ENCODE measurements around the gene RAB22A. TPM values are rescaled to one million over a fixed set of nuclear protein-coding genes. Genes with fewer than 3 reads are reported as not detected.
A peak's percentile ranks its signal among the peaks of the same experiment; 100 is the strongest.

The RAB22A gene
- total and polyA plus RNA-seq, 2 of the 4 experiments (the other 2 are of a cell fraction), result 8.2 to 8.4 TPM

DNA sequence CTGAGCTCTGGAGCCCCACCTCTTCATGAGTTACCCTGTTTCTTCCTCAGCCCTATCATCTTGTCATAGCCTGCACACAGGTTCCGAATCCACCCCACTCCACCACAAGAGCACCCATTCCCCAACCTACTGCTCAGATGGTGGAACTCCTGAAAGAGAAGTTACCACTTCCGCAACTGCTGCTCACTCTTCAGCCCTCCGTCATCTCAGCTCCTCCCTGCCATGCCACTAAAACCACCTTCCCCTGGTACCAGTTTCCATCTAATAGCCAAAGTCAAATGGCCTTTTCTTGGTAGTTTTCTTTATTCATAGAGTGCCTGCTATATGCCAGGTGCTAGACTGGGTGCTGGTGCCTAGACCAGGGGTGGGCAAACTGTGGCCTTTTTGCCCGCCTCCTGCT is 3.9 kb downstream of the RAB22A start:
- H2BK5ac ChIP-seq (ENCODE audit: low read depth, low read length, poor library complexity, severe bottlenecking), result no peak overlapping the region
- no peaks in the 10 kb centered on the region for H3K27me3 ChIP-seq (ENCODE audit: control insufficient read depth, insufficient read depth, low read length)
- no peak for DNase-seq
- no peak overlapping the region for H4K5ac ChIP-seq (ENCODE audit: low read depth, low read length)
- in situ Hi-C loops (cut with MboI; ENCODE audit: low sequenced_read_pairs), result no loop called here
- no peak overlapping the region for H2AK5ac ChIP-seq (ENCODE audit: low read depth, low read length)
- H3K27ac ChIP-seq (ENCODE audit: insufficient read depth, low read length), result no peak overlapping the region
- no peak overlapping the region for H3K4me3 ChIP-seq (ENCODE audit: insufficient read depth, low read depth, low read length)
- H3K36me3 ChIP-seq (ENCODE audit: control insufficient read depth, insufficient read depth, low read length), result peaks cover 39% of the 10 kb centered on the region
- H3K14ac ChIP-seq (replicated peaks; ENCODE audit: low read depth, low read length), result no peak overlapping the region
- H3K9ac ChIP-seq (ENCODE audit: low read depth, low read length), result no peak overlapping the region
- H3K23ac ChIP-seq (ENCODE audit: low read depth, low read length), result no peak overlapping the region
- intact Hi-C loops (cut with micrococcal nuclease), result loop anchor here (10.0 kb wide), 1 partner anchor 341 kb away; the partner anchor contains the start of gene STX16
- H3K56ac ChIP-seq (ENCODE audit: extremely low read depth, insufficient read depth, low read length), result no peak overlapping the region
- H2AK9ac ChIP-seq (replicated peaks; ENCODE audit: low read depth, low read length, poor library complexity), result peak overlapping the region; percentile 13
- ChIA-PET POLR2A (ENCODE audit: unreplicated experiment) (interaction anchor here (0.7 kb wide), 1 partner anchor 11 kb away, joined by 3 read pairs; no protein-coding TSS in a partner anchor), CTCF (no interaction called here)
- no peak overlapping the region for H2AFZ ChIP-seq (replicated peaks; ENCODE audit: low read length, poor library complexity)
- ATAC-seq (ENCODE audit: low read depth), result no peak
- no peak overlapping the region for H3K18ac ChIP-seq (ENCODE audit: low read depth, low read length)
- dilution Hi-C loops (cut with HindIII; ENCODE audit: low sequenced_read_pairs, unreplicated experiment), result no loop called here
- H4K20me1 ChIP-seq (ENCODE audit: insufficient read depth, low read length), result peaks cover 23% of the 10 kb centered on the region
- H3K9me1 ChIP-seq (ENCODE audit: insufficient read depth, low read length), result peaks cover 26% of the 10 kb centered on the region
- WGBS, 2 experiments (ENCODE audit: extremely low coverage in 2 of 2, insufficient read length in 1 of 2), result no CpG with 5 or more reads among the region's 4 CpGs
- H4K8ac ChIP-seq (ENCODE audit: low read depth in 2 of 2, low read length in 2 of 2), result no peak overlapping the region
- TF ChIP-seq SMC3 (IDR thresholded peaks at IDR 0.05; ENCODE audit: low read depth, low read length) (no peak), FOS (IDR thresholded peaks at IDR 0.05; ENCODE audit: low read depth, low read length) (no peak), MXI1 (IDR thresholded peaks at IDR 0.05; ENCODE audit: borderline replicate concordance, low read depth, low read length) (no peak), MAZ (IDR thresholded peaks at IDR 0.05; ENCODE audit: borderline replicate concordance, low read depth, low read length) (no peak), NFE2L2 (IDR thresholded peaks at IDR 0.05; ENCODE audit: low read depth, low read length) (no peak), MAFK (IDR thresholded peaks at IDR 0.05; ENCODE audit: low read depth, low read length) (no peak), RAD21 (IDR thresholded peaks at IDR 0.05; ENCODE audit: low read length) (no peak), CEBPB (IDR thresholded peaks at IDR 0.05; ENCODE audit: low read depth, low read length) (no peak), POLR2A (IDR thresholded peaks at IDR 0.05; ENCODE audit: low read depth, low read length) (no peak), BHLHE40 (IDR thresholded peaks at IDR 0.05; ENCODE audit: low read depth, low read length) (no peak), CHD1 (IDR thresholded peaks at IDR 0.05; ENCODE audit: low read depth, low read length) (no peak), RCOR1 (IDR thresholded peaks at IDR 0.05; ENCODE audit: insufficient replicate concordance, low read length) (no peak), RFX5 (IDR thresholded peaks at IDR 0.05; ENCODE audit: low read depth, low read length) (no peak)
- TF ChIP-seq, protein P1, sequence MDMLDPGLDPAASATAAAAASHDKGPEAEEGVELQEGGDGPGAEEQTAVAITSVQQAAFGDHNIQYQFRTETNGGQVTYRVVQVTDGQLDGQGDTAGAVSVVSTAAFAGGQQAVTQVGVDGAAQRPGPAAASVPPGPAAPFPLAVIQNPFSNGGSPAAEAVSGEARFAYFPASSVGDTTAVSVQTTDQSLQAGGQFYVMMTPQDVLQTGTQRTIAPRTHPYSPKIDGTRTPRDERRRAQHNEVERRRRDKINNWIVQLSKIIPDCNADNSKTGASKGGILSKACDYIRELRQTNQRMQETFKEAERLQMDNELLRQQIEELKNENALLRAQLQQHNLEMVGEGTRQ (IDR thresholded peaks at IDR 0.05; ENCODE audit: low read depth, low read length), result no peak
- TF ChIP-seq, protein P2, sequence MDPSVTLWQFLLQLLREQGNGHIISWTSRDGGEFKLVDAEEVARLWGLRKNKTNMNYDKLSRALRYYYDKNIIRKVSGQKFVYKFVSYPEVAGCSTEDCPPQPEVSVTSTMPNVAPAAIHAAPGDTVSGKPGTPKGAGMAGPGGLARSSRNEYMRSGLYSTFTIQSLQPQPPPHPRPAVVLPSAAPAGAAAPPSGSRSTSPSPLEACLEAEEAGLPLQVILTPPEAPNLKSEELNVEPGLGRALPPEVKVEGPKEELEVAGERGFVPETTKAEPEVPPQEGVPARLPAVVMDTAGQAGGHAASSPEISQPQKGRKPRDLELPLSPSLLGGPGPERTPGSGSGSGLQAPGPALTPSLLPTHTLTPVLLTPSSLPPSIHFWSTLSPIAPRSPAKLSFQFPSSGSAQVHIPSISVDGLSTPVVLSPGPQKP (IDR thresholded peaks at IDR 0.05; ENCODE audit: borderline replicate concordance, low read depth, low read length), result no peak
- TF ChIP-seq, protein P3, sequence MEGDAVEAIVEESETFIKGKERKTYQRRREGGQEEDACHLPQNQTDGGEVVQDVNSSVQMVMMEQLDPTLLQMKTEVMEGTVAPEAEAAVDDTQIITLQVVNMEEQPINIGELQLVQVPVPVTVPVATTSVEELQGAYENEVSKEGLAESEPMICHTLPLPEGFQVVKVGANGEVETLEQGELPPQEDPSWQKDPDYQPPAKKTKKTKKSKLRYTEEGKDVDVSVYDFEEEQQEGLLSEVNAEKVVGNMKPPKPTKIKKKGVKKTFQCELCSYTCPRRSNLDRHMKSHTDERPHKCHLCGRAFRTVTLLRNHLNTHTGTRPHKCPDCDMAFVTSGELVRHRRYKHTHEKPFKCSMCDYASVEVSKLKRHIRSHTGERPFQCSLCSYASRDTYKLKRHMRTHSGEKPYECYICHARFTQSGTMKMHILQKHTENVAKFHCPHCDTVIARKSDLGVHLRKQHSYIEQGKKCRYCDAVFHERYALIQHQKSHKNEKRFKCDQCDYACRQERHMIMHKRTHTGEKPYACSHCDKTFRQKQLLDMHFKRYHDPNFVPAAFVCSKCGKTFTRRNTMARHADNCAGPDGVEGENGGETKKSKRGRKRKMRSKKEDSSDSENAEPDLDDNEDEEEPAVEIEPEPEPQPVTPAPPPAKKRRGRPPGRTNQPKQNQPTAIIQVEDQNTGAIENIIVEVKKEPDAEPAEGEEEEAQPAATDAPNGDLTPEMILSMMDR (conservative IDR thresholded peaks at IDR 0.05; ENCODE audit: low read depth, low read length), result no peak
- H3K4me2 ChIP-seq (ENCODE audit: low read depth, low read length), result no peak overlapping the region
- H3K79me1 ChIP-seq (ENCODE audit: low read depth in 1 of 2, low read length in 2 of 2), result peaks cover 42 to 76% of the 10 kb centered on the region in 2 experiments
- H3K9me3 ChIP-seq (ENCODE audit: control insufficient read depth, insufficient read depth, low read length), result no peaks in the 10 kb centered on the region
- no peak overlapping the region for H3K4ac ChIP-seq (ENCODE audit: low read depth, low read length)
- BruUV-seq (replicated peaks), result no TSS peak
- no peak overlapping the region for H2BK20ac ChIP-seq (ENCODE audit: low read depth, low read length)
- no peak overlapping the region for H4K91ac ChIP-seq (ENCODE audit: insufficient read depth, low read depth, low read length)
- H2BK120ac ChIP-seq (ENCODE audit: low read depth, low read length), result no peak overlapping the region
- H2BK15ac ChIP-seq (ENCODE audit: low read depth, low read length), result no peak overlapping the region
- H3K4me1 ChIP-seq (ENCODE audit: control insufficient read depth, insufficient read depth, low read length), result peaks cover 2% of the 10 kb centered on the region; the same call in 1 of the 2 replicates

Data from IMR-90 (cell line).